ENCODE measurements around the gene TEX264. TPM values are rescaled to one million over a fixed set of nuclear protein-coding genes. Genes with fewer than 3 reads are reported as not detected.

TEX264 gene
- total and polyA plus RNA-seq, 2 donors (not counting 1 experiment from before 2014, with no cell fraction given), result 34.3 to 51.0 TPM

- H3K4me2 ChIP-seq (ENCODE audit: extremely low read depth, insufficient read depth, low read length), result no peak overlapping the region
- no peaks in the 10 kb centered on the region for H3K79me2 ChIP-seq (ENCODE audit: control insufficient read depth, insufficient read depth, low read length)
- no peaks in the 10 kb centered on the region for H3K9me3 ChIP-seq (ENCODE audit: control insufficient read depth, insufficient read depth, low read depth, low read length)
- no peak overlapping the region for H3K9ac ChIP-seq (ENCODE audit: insufficient read depth, low read length)
- no peak for TF ChIP-seq EZH2 (IDR thresholded peaks at IDR 0.05; ENCODE audit: low read length, missing control alignments)
- no peak for TF ChIP-seq CTCF (conservative IDR thresholded peaks at IDR 0.05 in 1 of 2, IDR thresholded peaks at IDR 0.05 in 1 of 2; ENCODE audit: low read depth in 1 of 2, low read length in 2 of 2)
- H3K36me3 ChIP-seq (ENCODE audit: control insufficient read depth, insufficient read depth, low read length), result peaks cover 2% of the 10 kb centered on the region
- H2AFZ ChIP-seq (ENCODE audit: low read length), result no peak overlapping the region
- H3K27me3 ChIP-seq (ENCODE audit: control insufficient read depth, insufficient read depth, low read length), result no peaks in the 10 kb centered on the region
- peak; percentile 37 to 68 for DNase-seq (ENCODE audit: low read depth in 2 of 2)
- H3K27ac ChIP-seq (ENCODE audit: insufficient read depth, low read length), result no peak overlapping the region
- no peak overlapping the region for H3K4me3 ChIP-seq (replicated peaks in 1 of 4; ENCODE audit: control extremely low read depth in 1 of 4, insufficient read depth in 1 of 4, low read depth in 3 of 4, low read length in 4 of 4)
- no peaks in the 10 kb centered on the region for H4K20me1 ChIP-seq (ENCODE audit: control insufficient read depth, extremely low read depth, insufficient read depth, low read length)
- peaks cover 11% of the 10 kb centered on the region for H3K4me1 ChIP-seq (ENCODE audit: control insufficient read depth, extremely low read depth, insufficient read depth, low read length)
Observed at GRCh38 chr3:51675201-51675611, 4.2 kb downstream of the TEX264 start.

GRCh38 chr3:51676102-51676640 lies 5.1 kb downstream of the TEX264 start:
- Histone ChIP-seq H3K9me3 (ENCODE audit: control insufficient read depth, insufficient read depth, low read depth, low read length) (no peaks in the 10 kb centered on the region), H4K20me1 (ENCODE audit: control insufficient read depth, extremely low read depth, insufficient read depth, low read length) (no peaks in the 10 kb centered on the region), H3K79me2 (ENCODE audit: control insufficient read depth, insufficient read depth, low read length) (no peaks in the 10 kb centered on the region), H3K4me2 (ENCODE audit: extremely low read depth, insufficient read depth, low read length) (no peak overlapping the region), H3K36me3 (ENCODE audit: control insufficient read depth, insufficient read depth, low read length) (peaks cover 2% of the 10 kb centered on the region), H2AFZ (ENCODE audit: low read length) (no peak overlapping the region), H3K27ac (ENCODE audit: insufficient read depth, low read length) (no peak overlapping the region), H3K9ac (ENCODE audit: insufficient read depth, low read length) (no peak overlapping the region), H3K4me1 (ENCODE audit: control insufficient read depth, extremely low read depth, insufficient read depth, low read length) (peaks cover 5% of the 10 kb centered on the region), H3K27me3 (ENCODE audit: control insufficient read depth, insufficient read depth, low read length) (no peaks in the 10 kb centered on the region), H3K4me3 (replicated peaks in 1 of 4; ENCODE audit: control extremely low read depth in 1 of 4, insufficient read depth in 1 of 4, low read depth in 3 of 4, low read length in 4 of 4) (no peak overlapping the region)
- DNase-seq (ENCODE audit: low read depth in 2 of 2), result no peak
- TF ChIP-seq CTCF (conservative IDR thresholded peaks at IDR 0.05 in 1 of 2, IDR thresholded peaks at IDR 0.05 in 1 of 2; ENCODE audit: low read depth in 1 of 2, low read length in 2 of 2) (no peak), EZH2 (IDR thresholded peaks at IDR 0.05; ENCODE audit: low read length, missing control alignments) (no peak)

- Histone ChIP-seq H3K9me3 (ENCODE audit: control insufficient read depth, insufficient read depth, low read depth, low read length) (no peaks in the 10 kb centered on the region), H2AFZ (ENCODE audit: low read length) (no peak overlapping the region), H3K79me2 (ENCODE audit: control insufficient read depth, insufficient read depth, low read length) (no peaks in the 10 kb centered on the region), H3K9ac (ENCODE audit: insufficient read depth, low read length) (no peak overlapping the region), H4K20me1 (ENCODE audit: control insufficient read depth, extremely low read depth, insufficient read depth, low read length) (no peaks in the 10 kb centered on the region), H3K36me3 (ENCODE audit: control insufficient read depth, insufficient read depth, low read length) (peaks cover 2% of the 10 kb centered on the region), H3K4me2 (ENCODE audit: extremely low read depth, insufficient read depth, low read length) (no peak overlapping the region), H3K27ac (ENCODE audit: insufficient read depth, low read length) (no peak overlapping the region), H3K4me3 (replicated peaks in 1 of 4; ENCODE audit: control extremely low read depth in 1 of 4, insufficient read depth in 1 of 4, low read depth in 3 of 4, low read length in 4 of 4) (no peak overlapping the region), H3K4me1 (ENCODE audit: control insufficient read depth, extremely low read depth, insufficient read depth, low read length) (peaks cover under 1% of the 10 kb centered on the region), H3K27me3 (ENCODE audit: control insufficient read depth, insufficient read depth, low read length) (no peaks in the 10 kb centered on the region)
- no peak for DNase-seq (ENCODE audit: low read depth in 2 of 2)
- TF ChIP-seq EZH2 (IDR thresholded peaks at IDR 0.05; ENCODE audit: low read length, missing control alignments), result no peak
- no peak for TF ChIP-seq CTCF (conservative IDR thresholded peaks at IDR 0.05 in 1 of 2, IDR thresholded peaks at IDR 0.05 in 1 of 2; ENCODE audit: low read depth in 1 of 2, low read length in 2 of 2)
Observed at GRCh38 chr3:51677358-51677757, 6.3 kb downstream of the TEX264 start.

Measured in fibroblast of lung (primary cell).